Activated naive CD4-positive, alpha-beta T cell treated with anti-CD3 and anti-CD28 coated beads, Interleukin-2, amount 10 ng/mL, durations not matched to agents 7 days and 5 days (primary cell): ENCODE measurements around the gene RMDN2.
"Not testable (repeated sequence)": the region's sequence is repeated elsewhere in the genome, so short reads cannot be mapped to it uniquely, and the experiment has no call there.

Experiments used
- CTCF ChIA-PET: fragments of 350-600 bp; sonication (Branson Sonifier 250); formaldehyde crosslinking; loops from one replicate; lab custom pipeline; 2021; ENCODE audit warnings: antibody characterized with exemption; lab: Charles Lee
- DNase-seq: peaks from one replicate; pipeline ENCODE4 v3.0.0-alpha.2; 2020
- H3K27ac Mint-ChIP-seq: one replicate; pipeline ENCODE4 v1.8.0; 2021; ENCODE audit warnings: mild to moderate bottlenecking, moderate library complexity, mixed read lengths
- H3K27me3 Mint-ChIP-seq: one replicate; pipeline ENCODE4 v1.8.0; 2021; ENCODE audit warnings: mild to moderate bottlenecking, mixed read lengths
- H3K36me3 Mint-ChIP-seq: one replicate; pipeline ENCODE4 v1.8.0; 2021; ENCODE audit warnings: mixed read lengths
- H3K4me1 Mint-ChIP-seq: one replicate; pipeline ENCODE4 v1.8.0; 2021; ENCODE audit warnings: mixed read lengths
- H3K4me3 Mint-ChIP-seq: one replicate; pipeline ENCODE4 v1.8.0; 2021; ENCODE audit warnings: mild to moderate bottlenecking, moderate library complexity, mixed read lengths
- H3K9me3 Mint-ChIP-seq: one replicate; pipeline ENCODE4 v1.8.0; 2021; ENCODE audit warnings: mixed read lengths

RMDN2 gene

DNA sequence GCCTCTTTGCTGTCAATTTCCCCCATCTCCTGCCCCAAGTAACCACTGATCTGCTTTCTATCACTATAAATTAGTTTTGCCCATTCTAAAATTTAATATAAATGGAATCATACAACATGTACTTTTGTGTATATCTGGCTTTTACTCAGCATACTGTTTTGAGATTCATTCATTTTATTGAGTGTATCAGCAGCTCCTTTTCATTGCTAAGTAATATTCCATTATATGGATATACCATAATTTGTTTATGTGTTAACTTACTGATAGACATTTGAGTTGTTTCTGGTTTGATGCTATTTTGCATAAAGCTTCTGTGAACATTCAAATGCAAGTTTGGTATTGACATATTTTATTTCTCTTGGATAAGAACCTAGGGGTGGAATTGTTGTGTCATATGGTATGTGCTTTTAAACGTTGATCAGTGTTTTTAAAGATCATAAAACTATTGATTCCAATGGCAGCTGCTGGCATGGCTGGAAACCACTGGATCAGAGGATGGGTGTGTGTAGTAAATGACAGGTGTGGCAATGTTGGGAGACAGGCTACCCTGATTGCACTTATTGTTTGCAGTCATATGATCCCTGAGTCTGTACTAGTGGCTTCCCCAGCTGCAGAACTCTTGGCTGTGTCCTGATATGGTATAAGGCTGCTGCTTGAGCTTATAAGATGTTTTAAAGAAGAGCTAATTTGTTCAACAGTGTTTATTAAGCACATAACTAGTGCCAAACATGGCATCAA lies 75.6 kb downstream of the RMDN2 start:
- Mint-ChIP-seq H3K4me3 (no peak overlapping the region), H3K9me3 (peaks cover 3% of the 10 kb centered on the region), H3K36me3 (no peaks in the 10 kb centered on the region), H3K27me3 (no peaks in the 10 kb centered on the region), H3K4me1 (no peaks in the 10 kb centered on the region), H3K27ac (no peak overlapping the region)
- DNase-seq: no peak
- CTCF ChIA-PET: interaction anchor here (1.1 kb wide), 1 partner anchor 77 kb away, joined by 4 read pairs; no protein-coding TSS in a partner anchor

- H3K27ac Mint-ChIP-seq, CTCF ChIA-PET, H3K27me3 Mint-ChIP-seq, H3K4me1 Mint-ChIP-seq, H3K9me3 Mint-ChIP-seq, DNase-seq, H3K36me3 Mint-ChIP-seq, H3K4me3 Mint-ChIP-seq: not testable (repeated sequence)
These were observed 85.1 kb downstream of the RMDN2 start for GRCh38 chr2:38010187-38010586.

GRCh38 chr2:38010995-38011394 lies 85.9 kb downstream of the RMDN2 start:
- CTCF ChIA-PET: no interaction called here
- Mint-ChIP-seq H3K36me3 (peaks cover 1% of the 10 kb centered on the region), H3K27me3 (no peaks in the 10 kb centered on the region), H3K4me3 (no peak overlapping the region), H3K9me3 (no peaks in the 10 kb centered on the region), H3K4me1 (no peaks in the 10 kb centered on the region), H3K27ac (no peak overlapping the region)
- DNase-seq: no peak

DNA sequence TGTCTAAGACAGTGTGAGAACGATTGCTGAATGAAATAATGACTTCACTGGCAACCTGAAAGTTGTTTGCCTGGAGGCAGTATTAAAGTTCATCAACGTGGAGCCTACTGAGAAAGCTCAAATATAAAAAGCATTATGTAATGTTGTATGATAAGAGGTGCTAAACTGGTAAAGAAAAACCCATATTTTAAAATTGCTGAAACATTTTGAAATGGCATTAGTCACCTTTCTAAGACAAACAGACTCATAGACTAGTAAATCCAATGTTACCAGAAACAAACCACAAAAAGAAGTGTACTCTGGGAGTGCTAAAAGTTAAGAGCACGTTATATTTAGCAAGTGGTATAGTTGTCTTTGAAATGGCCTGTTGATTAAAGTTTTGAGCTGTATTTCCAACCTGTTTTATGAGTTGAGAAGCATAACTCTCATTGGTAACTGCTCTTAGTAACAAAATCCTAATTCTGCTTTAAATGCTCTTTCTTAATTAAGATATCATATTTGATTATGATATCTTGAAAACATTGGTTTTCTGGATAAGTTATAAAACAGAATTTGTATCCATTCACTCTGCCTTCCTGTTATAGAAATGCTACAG lies 88.2 kb downstream of the RMDN2 start:
- CTCF ChIA-PET: no interaction called here
- no peak overlapping the region for H3K4me3 Mint-ChIP-seq
- H3K27ac Mint-ChIP-seq: no peak overlapping the region
- no peaks in the 10 kb centered on the region for H3K36me3 Mint-ChIP-seq
- no peaks in the 10 kb centered on the region for H3K27me3 Mint-ChIP-seq
- H3K4me1 Mint-ChIP-seq: no peaks in the 10 kb centered on the region
- no peak for DNase-seq
- H3K9me3 Mint-ChIP-seq: no peaks in the 10 kb centered on the region

DNA sequence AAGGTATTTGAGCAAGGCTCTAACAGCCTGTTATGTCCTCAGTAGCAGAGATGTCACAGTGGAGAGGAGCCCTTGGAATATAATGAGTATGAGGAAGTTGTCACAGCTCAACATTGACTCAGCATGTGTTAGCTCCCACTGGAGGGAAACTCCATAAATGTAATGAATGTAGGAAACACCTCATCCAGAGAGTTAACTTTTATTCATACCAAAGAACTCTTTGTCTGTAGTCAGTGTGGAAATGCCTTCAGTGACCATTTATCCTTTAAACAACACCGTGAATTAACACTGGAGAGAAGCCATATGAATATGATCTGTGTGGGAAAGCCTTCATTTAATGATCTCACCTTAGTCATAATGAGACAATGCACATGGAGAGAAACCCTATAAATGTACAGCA lies 91.1 kb downstream of the RMDN2 start:
- Mint-ChIP-seq H3K4me1 (no peaks in the 10 kb centered on the region), H3K4me3 (no peak overlapping the region), H3K27me3 (no peaks in the 10 kb centered on the region), H3K9me3 (no peaks in the 10 kb centered on the region), H3K27ac (no peak overlapping the region), H3K36me3 (no peaks in the 10 kb centered on the region)
- no peak for DNase-seq
- CTCF ChIA-PET: no interaction called here

- no peaks in the 10 kb centered on the region for H3K4me1 Mint-ChIP-seq
These were observed 92.7 kb downstream of the RMDN2 start for GRCh38 chr2:38017836-38018235.

GRCh38 chr2:38020359-38021069 lies 95.4 kb downstream of the RMDN2 start:
- H3K27ac Mint-ChIP-seq, DNase-seq, CTCF ChIA-PET, H3K4me3 Mint-ChIP-seq, H3K9me3 Mint-ChIP-seq, H3K4me1 Mint-ChIP-seq, H3K27me3 Mint-ChIP-seq, H3K36me3 Mint-ChIP-seq: not testable (repeated sequence)

More at GRCh38 chr2:38017836-38018235, 92.7 kb downstream of the RMDN2 start:
- Mint-ChIP-seq H3K9me3 (no peaks in the 10 kb centered on the region), H3K27ac (no peak overlapping the region), H3K36me3 (no peaks in the 10 kb centered on the region), H3K4me3 (no peak overlapping the region), H3K27me3 (no peaks in the 10 kb centered on the region)
- no peak for DNase-seq
- CTCF ChIA-PET: no interaction called here

- Mint-ChIP-seq H3K27me3 (peaks cover 4% of the 10 kb centered on the region), H3K9me3 (no peaks in the 10 kb centered on the region), H3K4me1 (no peaks in the 10 kb centered on the region), H3K27ac (no peak overlapping the region), H3K4me3 (no peak overlapping the region), H3K36me3 (no peaks in the 10 kb centered on the region)
- CTCF ChIA-PET: no interaction called here
- DNase-seq: no peak
These were observed 96.5 kb downstream of the RMDN2 start for GRCh38 chr2:38021589-38021988.

- Mint-ChIP-seq H3K4me3 (no peak overlapping the region), H3K36me3 (no peaks in the 10 kb centered on the region), H3K27ac (no peak overlapping the region), H3K9me3 (no peaks in the 10 kb centered on the region), H3K27me3 (peaks cover 22% of the 10 kb centered on the region), H3K4me1 (no peaks in the 10 kb centered on the region)
- no peak for DNase-seq
- CTCF ChIA-PET: no interaction called here
These were observed 101.8 kb downstream of the RMDN2 start for GRCh38 chr2:38026846-38027245.

- Mint-ChIP-seq H3K9me3 (no peaks in the 10 kb centered on the region), H3K4me3 (no peak overlapping the region), H3K36me3 (no peaks in the 10 kb centered on the region), H3K27ac (no peak overlapping the region), H3K27me3 (peaks cover 20% of the 10 kb centered on the region), H3K4me1 (no peaks in the 10 kb centered on the region)
- CTCF ChIA-PET: interaction anchor here (1.2 kb wide), 1 partner anchor 246 kb away, joined by 3 read pairs; no protein-coding TSS in a partner anchor
- no peak for DNase-seq
These were observed 103.7 kb downstream of the RMDN2 start for GRCh38 chr2:38028829-38029228.

- CTCF ChIA-PET: no interaction called here
- Mint-ChIP-seq H3K9me3 (no peaks in the 10 kb centered on the region), H3K4me3 (no peak overlapping the region), H3K4me1 (no peaks in the 10 kb centered on the region), H3K36me3 (no peaks in the 10 kb centered on the region), H3K27ac (no peak overlapping the region), H3K27me3 (peaks cover 25% of the 10 kb centered on the region)
- no peak for DNase-seq
These were observed 104.4 kb downstream of the RMDN2 start for GRCh38 chr2:38029512-38029911.

- H3K27ac Mint-ChIP-seq: no peak overlapping the region
- no peaks in the 10 kb centered on the region for H3K36me3 Mint-ChIP-seq
- no peak overlapping the region for H3K4me3 Mint-ChIP-seq
These were observed 105.7 kb downstream of the RMDN2 start for GRCh38 chr2:38030635-38031355.

GRCh38 chr2:38032946-38033345 lies 107.9 kb downstream of the RMDN2 start:
- Mint-ChIP-seq H3K4me3 (no peak overlapping the region), H3K4me1 (peaks cover 4% of the 10 kb centered on the region), H3K27me3 (peaks cover 45% of the 10 kb centered on the region), H3K36me3 (no peaks in the 10 kb centered on the region), H3K27ac (no peak overlapping the region), H3K9me3 (no peaks in the 10 kb centered on the region)
- DNase-seq: no peak
- CTCF ChIA-PET: interaction anchor here (0.5 kb wide), 1 partner anchor 84 kb away, joined by 3 read pairs; no protein-coding TSS in a partner anchor

More at GRCh38 chr2:38030635-38031355, 105.7 kb downstream of the RMDN2 start:
- peaks cover 27% of the 10 kb centered on the region for H3K27me3 Mint-ChIP-seq
- CTCF ChIA-PET: no interaction called here
- H3K9me3 Mint-ChIP-seq: no peaks in the 10 kb centered on the region
- DNase-seq: no peak
- H3K4me1 Mint-ChIP-seq: no peaks in the 10 kb centered on the region

DNA sequence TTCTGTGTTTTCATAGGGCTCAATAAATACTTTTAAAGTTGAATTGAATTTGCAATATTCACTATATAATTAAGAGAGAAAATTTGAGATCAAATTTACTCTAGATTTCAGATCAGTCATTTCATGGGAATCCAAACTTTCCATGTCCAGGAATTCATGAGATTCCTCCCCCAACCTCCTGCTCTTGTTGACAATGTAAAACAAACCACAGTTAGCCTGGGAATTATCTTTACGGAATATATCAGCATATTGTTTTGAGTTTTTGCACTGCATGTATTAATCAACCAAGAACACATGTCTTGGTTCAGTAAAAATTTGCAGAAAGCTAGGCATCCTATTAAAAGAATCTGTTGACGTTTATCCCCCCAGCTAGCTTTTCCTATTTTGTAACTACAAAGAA lies 108.6 kb downstream of the RMDN2 start:
- peaks cover 49% of the 10 kb centered on the region for H3K27me3 Mint-ChIP-seq
- no peaks in the 10 kb centered on the region for H3K9me3 Mint-ChIP-seq
- CTCF ChIA-PET: interaction anchor here (0.5 kb wide), 1 partner anchor 83 kb away, joined by 3 read pairs; no protein-coding TSS in a partner anchor
- H3K4me3 Mint-ChIP-seq: no peak overlapping the region
- DNase-seq: no peak
- H3K4me1 Mint-ChIP-seq: peaks cover 8% of the 10 kb centered on the region
- H3K36me3 Mint-ChIP-seq: no peaks in the 10 kb centered on the region
- H3K27ac Mint-ChIP-seq: no peak overlapping the region
